ENCODE data around the gene PRLR.

Gene PRLR

DNA sequence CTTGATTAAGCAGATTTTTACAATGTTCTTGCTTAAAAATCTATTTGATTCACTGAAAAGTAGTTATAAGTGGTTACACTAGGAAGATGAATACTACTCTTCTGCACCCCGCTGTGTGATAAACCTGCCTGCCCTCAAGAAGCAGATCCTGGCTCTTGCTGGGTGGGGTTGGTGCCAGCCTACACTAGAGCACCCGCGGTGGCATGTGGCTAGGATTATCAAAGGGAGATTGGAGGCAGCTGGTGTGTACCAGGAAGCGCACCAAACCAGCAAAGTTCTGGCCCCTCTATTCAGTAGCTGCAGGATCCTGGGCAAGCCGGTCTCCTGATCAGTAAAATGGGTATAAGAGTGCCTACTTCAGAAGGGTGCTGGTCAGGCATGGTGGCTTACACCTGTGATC lies 43.5 kb downstream of the PRLR start:
- Histone ChIP-seq H3K4me1 (ENCODE audit: control insufficient read depth, insufficient read depth, low read depth, low read length) (no peaks in the 10 kb centered on the region), H4K8ac (ENCODE audit: low read length) (no peak overlapping the region), H2BK5ac (ENCODE audit: low read depth, low read length, poor library complexity, severe bottlenecking) (no peak overlapping the region), H4K91ac (ENCODE audit: low read length) (no peak overlapping the region), H3K4me2 (ENCODE audit: low read length, poor library complexity, severe bottlenecking) (no peak overlapping the region), H2AK5ac (ENCODE audit: low read length, severe bottlenecking) (no peak overlapping the region), H3K79me1 (replicated peaks; ENCODE audit: low read length, poor library complexity, severe bottlenecking) (no peaks in the 10 kb centered on the region), H2BK15ac (ENCODE audit: low read depth, poor library complexity, severe bottlenecking) (no peak overlapping the region), H2AFZ (ENCODE audit: low read depth, low read length) (no peak overlapping the region), H3K27ac (ENCODE audit: low read length, poor library complexity, severe bottlenecking) (no peak overlapping the region), H3K9ac (ENCODE audit: low read length) (no peak overlapping the region), H3K4ac (ENCODE audit: low read depth in 1 of 2, low read length in 2 of 2) (no peak overlapping the region), H3K36me3 (ENCODE audit: control insufficient read depth in 1 of 2, insufficient read depth in 2 of 2, low read depth in 1 of 2, low read length in 2 of 2) (no peaks in the 10 kb centered on the region), H3K14ac (ENCODE audit: low read length in 2 of 2) (no peak overlapping the region), H3K18ac (ENCODE audit: low read depth in 1 of 2, low read length in 2 of 2) (no peak overlapping the region), H3K9me3 (ENCODE audit: control insufficient read depth, low read length) (no peaks in the 10 kb centered on the region), H2BK12ac (ENCODE audit: low read length in 2 of 2) (no peak overlapping the region), H3K23ac (ENCODE audit: low read length in 2 of 2) (no peak overlapping the region), H2BK120ac (ENCODE audit: low read depth, low read length) (no peak overlapping the region), H3K27me3 (ENCODE audit: control insufficient read depth in 1 of 2, insufficient read depth in 1 of 2, low read length in 2 of 2) (peaks cover 0 to 22% of the 10 kb centered on the region in 2 experiments), H3K4me3 (ENCODE audit: insufficient read depth in 1 of 2, low read depth in 1 of 2, low read length in 2 of 2) (no peak overlapping the region)
- DNase-seq, result no peak
- 94% methylated on average over 5 of the region's 5 CpGs for WGBS

DNA sequence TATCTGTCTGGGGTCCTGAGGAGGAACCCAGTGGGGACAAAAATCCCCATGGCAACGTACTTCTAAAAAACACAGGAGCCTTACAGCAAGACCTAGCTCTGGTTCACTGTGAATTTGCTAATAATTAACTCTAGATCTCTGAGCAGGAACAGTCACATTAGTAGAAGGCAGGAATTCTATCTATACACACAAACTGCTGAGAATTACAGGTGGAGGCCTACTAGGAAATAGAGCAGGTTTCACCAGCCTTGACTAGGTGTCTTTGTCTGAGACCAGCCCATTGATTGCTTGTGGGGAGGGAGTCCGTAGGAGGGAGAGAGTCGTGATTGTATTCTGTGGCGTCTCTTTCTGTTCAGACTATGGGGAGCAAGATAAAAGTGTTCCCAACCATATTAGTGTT lies 44.8 kb downstream of the PRLR start:
- no peak overlapping the region for H2BK12ac ChIP-seq (ENCODE audit: low read length in 2 of 2)
- H3K23ac ChIP-seq (ENCODE audit: low read length in 2 of 2), result no peak overlapping the region
- H2BK120ac ChIP-seq (ENCODE audit: low read depth, low read length), result no peak overlapping the region
- H3K9ac ChIP-seq (ENCODE audit: low read length), result no peak overlapping the region
- no peak for DNase-seq
- no peak overlapping the region for H2BK5ac ChIP-seq (ENCODE audit: low read depth, low read length, poor library complexity, severe bottlenecking)
- no peak overlapping the region for H4K8ac ChIP-seq (ENCODE audit: low read length)
- no peaks in the 10 kb centered on the region for H3K9me3 ChIP-seq (ENCODE audit: control insufficient read depth, low read length)
- H3K27ac ChIP-seq (ENCODE audit: low read length, poor library complexity, severe bottlenecking), result no peak overlapping the region
- no peak overlapping the region for H2AFZ ChIP-seq (ENCODE audit: low read depth, low read length)
- no peaks in the 10 kb centered on the region for H3K79me1 ChIP-seq (replicated peaks; ENCODE audit: low read length, poor library complexity, severe bottlenecking)
- H3K36me3 ChIP-seq (ENCODE audit: control insufficient read depth in 1 of 2, insufficient read depth in 2 of 2, low read depth in 1 of 2, low read length in 2 of 2), result no peaks in the 10 kb centered on the region
- H3K4me3 ChIP-seq (ENCODE audit: insufficient read depth in 1 of 2, low read depth in 1 of 2, low read length in 2 of 2), result no peak overlapping the region
- WGBS, result 100% methylated on average over 3 of the region's 4 CpGs
- no peak overlapping the region for H3K14ac ChIP-seq (ENCODE audit: low read length in 2 of 2)
- H4K91ac ChIP-seq (ENCODE audit: low read length), result no peak overlapping the region
- H3K4me1 ChIP-seq (ENCODE audit: control insufficient read depth, insufficient read depth, low read depth, low read length), result no peaks in the 10 kb centered on the region
- no peak overlapping the region for H2BK15ac ChIP-seq (ENCODE audit: low read depth, poor library complexity, severe bottlenecking)
- H3K4ac ChIP-seq (ENCODE audit: low read depth in 1 of 2, low read length in 2 of 2), result no peak overlapping the region
- H3K4me2 ChIP-seq (ENCODE audit: low read length, poor library complexity, severe bottlenecking), result no peak overlapping the region
- H3K27me3 ChIP-seq (ENCODE audit: control insufficient read depth in 1 of 2, insufficient read depth in 1 of 2, low read length in 2 of 2), result peaks cover 0 to 17% of the 10 kb centered on the region in 2 experiments
- no peak overlapping the region for H2AK5ac ChIP-seq (ENCODE audit: low read length, severe bottlenecking)
- no peak overlapping the region for H3K18ac ChIP-seq (ENCODE audit: low read depth in 1 of 2, low read length in 2 of 2)

DNA sequence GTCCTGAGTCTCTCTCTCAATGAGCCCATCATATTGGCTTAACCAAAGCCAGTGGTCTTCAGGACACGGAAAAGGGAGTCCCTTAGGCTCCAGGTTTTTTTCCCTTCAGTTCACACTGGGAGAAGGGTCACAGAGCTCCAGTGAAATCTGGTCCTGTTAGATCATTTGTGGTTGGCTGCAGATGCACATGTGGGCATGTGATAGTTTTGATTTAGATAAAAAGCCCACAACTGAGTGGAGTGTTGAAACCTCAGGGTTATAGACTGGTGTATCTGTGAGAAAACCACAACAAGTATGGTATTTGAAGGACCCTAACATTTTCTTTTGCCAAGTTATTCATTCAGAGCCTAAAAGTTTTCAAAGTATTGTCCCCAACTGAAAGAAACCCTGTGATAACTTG lies 46.7 kb downstream of the PRLR start:
- Histone ChIP-seq H2BK12ac (ENCODE audit: low read length in 2 of 2) (no peak overlapping the region), H3K27me3 (ENCODE audit: control insufficient read depth in 1 of 2, insufficient read depth in 1 of 2, low read length in 2 of 2) (peaks cover 0 to 13% of the 10 kb centered on the region in 2 experiments), H3K36me3 (ENCODE audit: control insufficient read depth in 1 of 2, insufficient read depth in 2 of 2, low read depth in 1 of 2, low read length in 2 of 2) (no peaks in the 10 kb centered on the region), H4K8ac (ENCODE audit: low read length) (no peak overlapping the region), H3K23ac (ENCODE audit: low read length in 2 of 2) (no peak overlapping the region), H3K79me1 (replicated peaks; ENCODE audit: low read length, poor library complexity, severe bottlenecking) (no peaks in the 10 kb centered on the region), H3K4me1 (ENCODE audit: control insufficient read depth, insufficient read depth, low read depth, low read length) (no peaks in the 10 kb centered on the region), H3K4ac (ENCODE audit: low read depth in 1 of 2, low read length in 2 of 2) (no peak overlapping the region), H4K91ac (ENCODE audit: low read length) (no peak overlapping the region), H3K4me3 (ENCODE audit: insufficient read depth in 1 of 2, low read depth in 1 of 2, low read length in 2 of 2) (no peak overlapping the region), H2AK5ac (ENCODE audit: low read length, severe bottlenecking) (no peak overlapping the region), H3K18ac (ENCODE audit: low read depth in 1 of 2, low read length in 2 of 2) (no peak overlapping the region), H3K9ac (ENCODE audit: low read length) (no peak overlapping the region), H2BK120ac (ENCODE audit: low read depth, low read length) (no peak overlapping the region), H3K14ac (ENCODE audit: low read length in 2 of 2) (no peak overlapping the region), H3K27ac (ENCODE audit: low read length, poor library complexity, severe bottlenecking) (no peak overlapping the region), H2AFZ (ENCODE audit: low read depth, low read length) (no peak overlapping the region), H2BK15ac (ENCODE audit: low read depth, poor library complexity, severe bottlenecking) (no peak overlapping the region), H3K9me3 (ENCODE audit: control insufficient read depth, low read length) (no peaks in the 10 kb centered on the region), H3K4me2 (ENCODE audit: low read length, poor library complexity, severe bottlenecking) (no peak overlapping the region), H2BK5ac (ENCODE audit: low read depth, low read length, poor library complexity, severe bottlenecking) (no peak overlapping the region)
- 89% methylated on average over 1 of the region's 1 CpG for WGBS
- DNase-seq, result no peak

DNA sequence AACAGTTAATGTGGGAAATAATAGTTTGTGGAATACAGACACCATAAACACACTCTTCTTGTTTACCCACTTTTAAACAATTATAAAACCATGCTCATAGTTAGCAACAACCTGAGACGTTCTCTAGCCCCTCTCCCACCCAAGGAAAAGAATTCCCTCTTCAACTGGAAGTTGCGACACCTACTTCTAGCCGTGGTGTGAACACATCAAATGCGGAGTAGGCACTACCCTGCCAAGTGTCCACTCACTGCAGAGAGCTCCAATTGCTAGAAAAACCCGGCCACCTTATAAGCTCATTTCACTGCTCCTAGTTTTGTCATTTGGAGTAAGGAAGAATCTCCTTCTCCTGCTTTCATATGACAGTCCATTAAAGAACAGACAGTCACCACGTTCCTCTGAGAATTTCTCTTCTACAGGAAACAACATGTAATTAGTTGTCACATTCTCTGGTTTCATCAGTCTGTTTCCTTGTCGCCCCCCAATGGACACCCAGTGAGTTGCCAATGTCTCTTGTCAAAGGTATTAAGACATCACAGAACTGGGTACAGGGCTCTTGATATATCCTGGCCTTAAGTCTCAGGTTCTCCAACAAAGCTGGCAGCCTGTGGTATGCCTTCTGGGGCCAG lies 47.3 kb downstream of the PRLR start:
- Histone ChIP-seq H3K23ac (ENCODE audit: low read length in 2 of 2) (no peak overlapping the region), H3K9me3 (ENCODE audit: control insufficient read depth, low read length) (no peaks in the 10 kb centered on the region), H3K27ac (ENCODE audit: low read length, poor library complexity, severe bottlenecking) (no peak overlapping the region), H3K4ac (ENCODE audit: low read depth in 1 of 2, low read length in 2 of 2) (no peak overlapping the region), H2AFZ (ENCODE audit: low read depth, low read length) (no peak overlapping the region), H2BK5ac (ENCODE audit: low read depth, low read length, poor library complexity, severe bottlenecking) (no peak overlapping the region), H3K27me3 (ENCODE audit: control insufficient read depth in 1 of 2, insufficient read depth in 1 of 2, low read length in 2 of 2) (peaks cover 0 to 9% of the 10 kb centered on the region in 2 experiments), H4K91ac (ENCODE audit: low read length) (no peak overlapping the region), H3K4me3 (ENCODE audit: insufficient read depth in 1 of 2, low read depth in 1 of 2, low read length in 2 of 2) (no peak overlapping the region), H3K18ac (ENCODE audit: low read depth in 1 of 2, low read length in 2 of 2) (no peak overlapping the region), H3K36me3 (ENCODE audit: control insufficient read depth in 1 of 2, insufficient read depth in 2 of 2, low read depth in 1 of 2, low read length in 2 of 2) (no peaks in the 10 kb centered on the region), H2BK12ac (ENCODE audit: low read length in 2 of 2) (no peak overlapping the region), H2BK120ac (ENCODE audit: low read depth, low read length) (no peak overlapping the region), H3K9ac (ENCODE audit: low read length) (no peak overlapping the region), H4K8ac (ENCODE audit: low read length) (no peak overlapping the region), H3K4me1 (ENCODE audit: control insufficient read depth, insufficient read depth, low read depth, low read length) (no peaks in the 10 kb centered on the region), H2AK5ac (ENCODE audit: low read length, severe bottlenecking) (no peak overlapping the region), H3K79me1 (replicated peaks; ENCODE audit: low read length, poor library complexity, severe bottlenecking) (no peaks in the 10 kb centered on the region), H3K14ac (ENCODE audit: low read length in 2 of 2) (no peak overlapping the region), H2BK15ac (ENCODE audit: low read depth, poor library complexity, severe bottlenecking) (no peak overlapping the region), H3K4me2 (ENCODE audit: low read length, poor library complexity, severe bottlenecking) (no peak overlapping the region)
- peak; percentile 63 for DNase-seq
- 48% methylated on average over 6 of the region's 7 CpGs for WGBS

Data from mesenchymal stem cell (in vitro differentiated cells and primary cell).